ENCODE measurements around the gene KIF5A. TPM values are rescaled to one million over a fixed set of nuclear protein-coding genes. Genes with fewer than 3 reads are reported as not detected.
A peak's percentile ranks its signal among the peaks of the same experiment; 100 is the strongest.

Gene KIF5A
- polyA plus RNA-seq, 3 donors, result 0.01 TPM; not detected in 2

DNA sequence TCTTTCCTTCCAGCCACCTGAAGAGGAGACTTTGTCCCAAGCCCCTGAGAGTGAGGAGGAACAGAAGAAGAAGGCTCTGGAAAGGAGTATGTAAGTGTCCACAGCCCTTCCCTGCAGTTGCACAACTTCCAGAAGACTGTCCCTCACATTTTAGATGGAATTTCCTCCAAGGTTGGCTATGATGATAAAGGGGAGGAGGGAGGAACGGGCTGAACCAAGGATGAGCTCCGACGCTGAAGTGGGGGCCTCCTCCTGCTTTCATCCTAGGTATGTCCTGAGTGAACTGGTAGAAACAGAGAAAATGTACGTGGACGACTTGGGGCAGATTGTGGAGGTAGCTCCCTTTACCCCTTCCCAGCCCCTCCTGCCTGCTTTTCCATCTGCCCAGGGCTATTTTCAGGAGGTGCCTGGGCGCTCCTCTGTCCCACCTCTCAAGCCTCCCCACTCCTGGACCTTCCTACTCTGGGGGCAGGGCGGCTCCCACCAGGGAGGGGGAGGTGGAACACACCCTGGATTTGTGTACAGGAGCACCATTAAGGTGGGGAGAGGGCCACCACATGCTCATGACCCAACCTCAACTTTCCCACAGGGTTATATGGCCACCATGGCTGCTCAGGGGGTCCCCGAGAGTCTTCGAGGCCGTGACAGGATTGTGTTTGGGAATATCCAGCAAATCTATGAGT is 63.7 kb downstream of the KIF5A start:
- Mint-ChIP-seq H3K9me3 (peaks cover 0 to 17% (median 2%) of the 10 kb centered on the region in 7 donors), H3K4me3 (peak overlapping the region in 1 of 2 donors; percentile 49), H3K36me3 (peaks cover 0 to 1% of the 10 kb centered on the region in 2 donors), H3K27ac (no peak overlapping the region), H3K27me3 (ENCODE audit: low read depth in 3 of 3) (peaks cover 80 to 93% (median 89%) of the 10 kb centered on the region in 3 donors), H3K4me1 (peaks cover 16% of the 10 kb centered on the region)
- no peak overlapping the region for H2AFZ ChIP-seq (ENCODE audit: insufficient read depth, low read depth, low read length, poor library complexity, severe bottlenecking)
- peaks cover 0 to 5% of the 10 kb centered on the region in 2 donors for H3K9me3 ChIP-seq (replicated peaks in 1 of 2; ENCODE audit: control insufficient read depth in 1 of 2, insufficient read depth in 1 of 2, low read length in 2 of 2)
- H3K4me1 ChIP-seq (ENCODE audit: control insufficient read depth in 1 of 2, insufficient read depth in 2 of 2, low read length in 2 of 2), result peaks cover 13 to 17% of the 10 kb centered on the region in 2 donors
- H3K27me3 ChIP-seq (ENCODE audit: control insufficient read depth in 2 of 2, insufficient read depth in 2 of 2, low read length in 2 of 2), result peaks cover 39 to 91% of the 10 kb centered on the region in 2 donors
- DNase-seq, result no peak
- H3K79me2 ChIP-seq (ENCODE audit: insufficient read depth, low read length), result no peaks in the 10 kb centered on the region
- no peaks in the 10 kb centered on the region for H4K20me1 ChIP-seq (ENCODE audit: insufficient read depth, low read length)
- H3K4me2 ChIP-seq (replicated peaks; ENCODE audit: extremely low read depth, low read length, poor library complexity, severe bottlenecking), result no peak overlapping the region
- no peak overlapping the region for H3K27ac ChIP-seq (ENCODE audit: low read depth in 1 of 2, low read length in 2 of 2)
- H3K4me3 ChIP-seq (replicated peaks in 1 of 3; ENCODE audit: low read depth in 2 of 3, low read length in 3 of 3), result no peak overlapping the region
- TF ChIP-seq, protein P1, sequence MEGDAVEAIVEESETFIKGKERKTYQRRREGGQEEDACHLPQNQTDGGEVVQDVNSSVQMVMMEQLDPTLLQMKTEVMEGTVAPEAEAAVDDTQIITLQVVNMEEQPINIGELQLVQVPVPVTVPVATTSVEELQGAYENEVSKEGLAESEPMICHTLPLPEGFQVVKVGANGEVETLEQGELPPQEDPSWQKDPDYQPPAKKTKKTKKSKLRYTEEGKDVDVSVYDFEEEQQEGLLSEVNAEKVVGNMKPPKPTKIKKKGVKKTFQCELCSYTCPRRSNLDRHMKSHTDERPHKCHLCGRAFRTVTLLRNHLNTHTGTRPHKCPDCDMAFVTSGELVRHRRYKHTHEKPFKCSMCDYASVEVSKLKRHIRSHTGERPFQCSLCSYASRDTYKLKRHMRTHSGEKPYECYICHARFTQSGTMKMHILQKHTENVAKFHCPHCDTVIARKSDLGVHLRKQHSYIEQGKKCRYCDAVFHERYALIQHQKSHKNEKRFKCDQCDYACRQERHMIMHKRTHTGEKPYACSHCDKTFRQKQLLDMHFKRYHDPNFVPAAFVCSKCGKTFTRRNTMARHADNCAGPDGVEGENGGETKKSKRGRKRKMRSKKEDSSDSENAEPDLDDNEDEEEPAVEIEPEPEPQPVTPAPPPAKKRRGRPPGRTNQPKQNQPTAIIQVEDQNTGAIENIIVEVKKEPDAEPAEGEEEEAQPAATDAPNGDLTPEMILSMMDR (IDR thresholded peaks at IDR 0.05), result no peak
- intact Hi-C loops (cut with micrococcal nuclease), result no loop called here
- 93% methylated on average over 3 of the region's 10 CpGs for WGBS (ENCODE audit: insufficient coverage)
- no peak overlapping the region for H3K9ac ChIP-seq (ENCODE audit: insufficient read depth, low read length, poor library complexity, severe bottlenecking)
- no peaks in the 10 kb centered on the region for H3K36me3 ChIP-seq (replicated peaks in 1 of 2; ENCODE audit: control insufficient read depth in 1 of 2, insufficient read depth in 2 of 2, low read length in 2 of 2)

DNA sequence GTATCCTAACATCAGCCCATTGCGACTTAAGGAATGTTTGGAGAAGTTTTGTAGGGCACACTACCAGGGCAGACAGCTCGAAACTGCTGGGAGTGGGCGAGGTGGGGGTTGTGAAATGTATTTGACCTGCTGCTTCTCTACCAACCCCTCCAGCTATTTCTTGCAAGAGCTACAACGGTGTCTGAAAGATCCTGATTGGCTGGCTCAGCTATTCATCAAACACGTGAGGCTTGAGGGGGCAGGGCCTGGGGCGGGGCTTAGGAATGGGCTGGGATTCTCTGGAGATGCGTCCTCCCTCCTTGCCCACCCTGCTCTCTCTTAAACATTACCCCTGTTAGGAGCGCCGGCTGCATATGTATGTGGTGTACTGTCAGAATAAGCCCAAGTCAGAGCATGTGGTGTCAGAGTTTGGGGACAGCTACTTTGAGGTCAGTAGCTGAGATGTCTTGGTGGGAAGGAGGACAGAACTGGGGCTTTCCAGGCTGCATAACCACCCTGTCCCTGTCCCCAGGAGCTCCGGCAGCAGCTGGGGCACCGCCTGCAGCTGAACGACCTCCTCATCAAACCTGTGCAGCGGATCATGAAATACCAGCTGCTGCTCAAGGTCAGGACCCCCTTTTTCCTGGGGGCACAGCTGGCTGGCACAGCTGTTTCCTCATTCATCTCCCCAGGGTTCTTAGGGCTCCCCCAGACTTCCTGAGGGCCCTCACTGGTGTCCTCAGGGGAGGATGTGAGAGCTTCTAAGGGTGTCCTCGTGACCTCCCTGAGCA is 64.5 kb downstream of the KIF5A start:
- H3K27ac Mint-ChIP-seq, result no peak overlapping the region
- H3K79me2 ChIP-seq (ENCODE audit: insufficient read depth, low read length), result no peaks in the 10 kb centered on the region
- H3K4me1 Mint-ChIP-seq, result peaks cover 18% of the 10 kb centered on the region
- DNase-seq, result no peak
- peaks cover 13 to 18% of the 10 kb centered on the region in 2 donors for H3K4me1 ChIP-seq (ENCODE audit: control insufficient read depth in 1 of 2, insufficient read depth in 2 of 2, low read length in 2 of 2)
- H2AFZ ChIP-seq (ENCODE audit: insufficient read depth, low read depth, low read length, poor library complexity, severe bottlenecking), result no peak overlapping the region
- no peaks in the 10 kb centered on the region for H3K36me3 ChIP-seq (replicated peaks in 1 of 2; ENCODE audit: control insufficient read depth in 1 of 2, insufficient read depth in 2 of 2, low read length in 2 of 2)
- no peak overlapping the region for H3K4me3 ChIP-seq (replicated peaks in 1 of 3; ENCODE audit: low read depth in 2 of 3, low read length in 3 of 3)
- peaks cover 0 to 11% of the 10 kb centered on the region in 2 donors for H3K9me3 ChIP-seq (replicated peaks in 1 of 2; ENCODE audit: control insufficient read depth in 1 of 2, insufficient read depth in 1 of 2, low read length in 2 of 2)
- peaks cover 0 to 15% (median 2%) of the 10 kb centered on the region in 7 donors for H3K9me3 Mint-ChIP-seq
- peaks cover 81 to 93% (median 90%) of the 10 kb centered on the region in 3 donors for H3K27me3 Mint-ChIP-seq (ENCODE audit: low read depth in 3 of 3)
- peak overlapping the region in 1 of 2 donors; percentile 30 for H3K4me3 Mint-ChIP-seq
- intact Hi-C loops (cut with micrococcal nuclease), result no loop called here
- TF ChIP-seq, protein P1 (IDR thresholded peaks at IDR 0.05), result no peak
- no peak overlapping the region for H3K9ac ChIP-seq (ENCODE audit: insufficient read depth, low read length, poor library complexity, severe bottlenecking)
- H3K36me3 Mint-ChIP-seq, result peaks cover 3 to 4% of the 10 kb centered on the region in 2 donors
- WGBS (ENCODE audit: insufficient coverage), result 48% methylated on average over 5 of the region's 14 CpGs
- H3K27me3 ChIP-seq (ENCODE audit: control insufficient read depth in 2 of 2, insufficient read depth in 2 of 2, low read length in 2 of 2), result peaks cover 43 to 91% of the 10 kb centered on the region in 2 donors
- H3K4me2 ChIP-seq (replicated peaks; ENCODE audit: extremely low read depth, low read length, poor library complexity, severe bottlenecking), result no peak overlapping the region
- H3K27ac ChIP-seq (ENCODE audit: low read depth in 1 of 2, low read length in 2 of 2), result no peak overlapping the region
- no peaks in the 10 kb centered on the region for H4K20me1 ChIP-seq (ENCODE audit: insufficient read depth, low read length)

Data from CD14-positive monocyte (primary cell).